ENCODE data around the gene SIPA1L2.

DNA sequence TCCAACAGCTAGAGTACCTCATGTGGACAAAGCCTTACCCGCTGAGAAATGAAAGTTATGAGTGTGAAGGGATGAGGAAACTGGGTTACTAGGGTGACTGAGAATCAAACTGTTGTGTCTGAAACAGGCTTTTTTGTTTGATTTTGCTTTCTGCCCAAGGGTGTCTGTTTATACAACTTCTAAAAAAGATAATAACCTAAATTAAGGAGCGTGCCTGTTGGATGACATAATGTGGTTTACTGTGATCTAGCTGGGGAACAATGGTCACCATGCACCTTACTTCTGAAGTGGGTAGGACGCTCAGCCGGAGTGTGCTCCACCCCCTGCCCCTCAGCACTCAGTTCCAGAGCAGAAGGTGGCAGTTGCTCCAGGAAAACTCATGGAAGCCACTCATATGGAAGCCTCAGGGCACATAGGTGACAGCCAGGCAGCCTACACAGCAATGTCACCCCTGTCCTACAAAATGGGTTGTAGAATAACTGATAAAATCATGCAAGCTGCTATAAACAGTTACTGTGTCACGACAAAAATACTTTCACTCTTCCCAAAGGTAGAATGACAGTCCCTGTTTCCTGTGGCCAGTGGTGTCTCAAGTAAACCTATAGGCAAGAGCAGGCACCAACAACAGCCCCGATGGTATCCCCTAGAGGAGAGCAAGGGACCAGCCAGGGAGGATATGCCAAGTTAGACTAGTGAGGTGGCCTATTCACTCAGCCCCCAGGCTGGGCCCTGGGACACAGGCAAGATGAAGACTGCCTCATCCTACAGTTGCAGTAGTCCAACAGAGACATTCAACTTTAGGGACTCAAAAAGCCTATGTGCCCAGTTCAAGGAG, 29.3 kb downstream of the SIPA1L2 start:
- TF ChIP-seq, protein P1, sequence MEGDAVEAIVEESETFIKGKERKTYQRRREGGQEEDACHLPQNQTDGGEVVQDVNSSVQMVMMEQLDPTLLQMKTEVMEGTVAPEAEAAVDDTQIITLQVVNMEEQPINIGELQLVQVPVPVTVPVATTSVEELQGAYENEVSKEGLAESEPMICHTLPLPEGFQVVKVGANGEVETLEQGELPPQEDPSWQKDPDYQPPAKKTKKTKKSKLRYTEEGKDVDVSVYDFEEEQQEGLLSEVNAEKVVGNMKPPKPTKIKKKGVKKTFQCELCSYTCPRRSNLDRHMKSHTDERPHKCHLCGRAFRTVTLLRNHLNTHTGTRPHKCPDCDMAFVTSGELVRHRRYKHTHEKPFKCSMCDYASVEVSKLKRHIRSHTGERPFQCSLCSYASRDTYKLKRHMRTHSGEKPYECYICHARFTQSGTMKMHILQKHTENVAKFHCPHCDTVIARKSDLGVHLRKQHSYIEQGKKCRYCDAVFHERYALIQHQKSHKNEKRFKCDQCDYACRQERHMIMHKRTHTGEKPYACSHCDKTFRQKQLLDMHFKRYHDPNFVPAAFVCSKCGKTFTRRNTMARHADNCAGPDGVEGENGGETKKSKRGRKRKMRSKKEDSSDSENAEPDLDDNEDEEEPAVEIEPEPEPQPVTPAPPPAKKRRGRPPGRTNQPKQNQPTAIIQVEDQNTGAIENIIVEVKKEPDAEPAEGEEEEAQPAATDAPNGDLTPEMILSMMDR (conservative IDR thresholded peaks at IDR 0.05; ENCODE audit: low read depth, low read length): no peak
- no peak for TF ChIP-seq EZH2 (IDR thresholded peaks at IDR 0.05; ENCODE audit: borderline replicate concordance, low read depth, low read length, poor library complexity, severe bottlenecking)

All from A673 (cell line).